Adrenal gland (tissue), 12 donors: ENCODE measurements around the gene NXPH1. TPM values are rescaled to one million over a fixed set of nuclear protein-coding genes. Genes with fewer than 3 reads are reported as not detected.

ENCODE experiments used
- DNase-seq, 7 donors: peaks; one replicate each; pipeline ENCODE4 v3.0.0-alpha.2; 2019 to 2020
- H3K27ac ChIP-seq, 5 donors: fragments of 200-600 bp; sonication (generic) in 4 of 5; 1 replicate in 3 of 5; 2 replicates in 2 of 5; pipeline versions ENCODE4 v1.5.1 to v1.8.0; 2016 to 2020; ENCODE audit warnings: mild to moderate bottlenecking in 1 of 5
- H3K27me3 ChIP-seq: fragments of 200-600 bp; 2 replicates; pipeline ENCODE4 v1.8.0; 2021
- H3K36me3 ChIP-seq, 2 donors: fragments of 200-600 bp; replicated peaks in 1 of 2; 1 replicate in 1 of 2; 2 replicates in 1 of 2; pipeline versions ENCODE4 v1.5.1 to v1.8.0; 2018 to 2022
- H3K4me1 ChIP-seq, 2 donors: fragments of 200-600 bp; replicated peaks in 1 of 2; 1 replicate in 1 of 2; 2 replicates in 1 of 2; pipeline versions ENCODE4 v1.5.1 to v1.8.0; 2018 to 2021
- H3K4me3 ChIP-seq, 4 donors: fragments of 200-600 bp; sonication (generic) in 3 of 4; one replicate each; pipeline ENCODE4 v1.5.1; 2016 to 2018
- H3K9me3 ChIP-seq, 3 donors: fragments of 200-600 bp; sonication (generic) in 1 of 3; replicated peaks in 1 of 3; 1 replicate in 2 of 3; 2 replicates in 1 of 3; pipeline versions ENCODE4 v1.5.1 to v1.8.0; 2016 to 2021
- CTCF ChIP-seq, 6 experiments: fragments of 450-650 bp in 4 of 6; fragments of 200-600 bp in 2 of 6; sonication (generic) in 1 of 6; IDR thresholded peaks; 1 replicate in 5 of 6; 2 replicates in 1 of 6; pipeline versions ENCODE4 v1.5.1 to v1.8.0; 2016 to 2021; ENCODE audit warnings: antibody characterized with exemption in 6 of 6, mild to moderate bottlenecking in 2 of 6, moderate library complexity in 1 of 6
- POLR2A ChIP-seq, 2 donors: fragments of 450-650 bp; IDR thresholded peaks; one replicate each; pipeline ENCODE4 v1.6.1; 2017; ENCODE audit warnings: antibody characterized with exemption in 2 of 2, mild to moderate bottlenecking in 2 of 2, moderate library complexity in 1 of 2
- WGBS, 4 donors: extraction: QIAGEN DNeasy Blood & Tissue Kit in 2 of 4; methylation state at CpG; one replicate each; pipeline versions ENCODE4 v1.1.5 to v1.1.7; 2013 to 2017; 5-methylcytosine and 5-hydroxymethylcytosine counted together
- intact Hi-C, 2 donors: fragments of 100-400 bp; cut with DNase I; formaldehyde crosslinking; loops; one replicate each; pipeline versions ENCODE4 v1.14.1 to v1.15.0; 2022 to 2023
- polyA plus RNA-seq, 3 donors: library from polyadenylated mRNA; stranded (reverse); fragments of 200-250 nt in 2 of 3; fragments of 350-450 nt in 1 of 3; fragmentation: Illumina TruSeq in 1 of 3; extraction: RNeasy Lipid Tissue Mini Kit (QIAGEN cat#74804) in 1 of 3; gene quantifications; one replicate each; pipeline ENCODE4 v1.2.3, GENCODE V29; 2013 to 2014
- total RNA-seq, 9 donors: library from RNA; depleted of rRNA in 4 of 9; stranded (reverse); fragments of >200 nt in 4 of 9; fragments of 120-200 nt in 1 of 9; fragmentation: NEBNext Ultra II Directional in 1 of 9; extraction: Animal tissue kit (Norgen Biotek cat#: 25700) in 1 of 9; gene quantifications; one replicate each; pipeline versions ENCODE4 v1.1.0 to v1.2.4, GENCODE V29; 2013 to 2023
- donor health status: healthy with polysubstance abuse.
- donor health status: Bipolar disorder and iron deficiency.
- donor health status: DM: yes; HTN: yes; CAD: no.
- donor health status: DM: no; HTN: no; CAD: no.
- donor health status: DM: no; HTN: no; CAD: no.
- donor health status: DM: yes; HTN: yes; CAD: no.

Gene NXPH1
- total and polyA plus RNA-seq, 12 donors, result 6.8 to 80.2 (median 40.7) TPM

GRCh38 chr7:8549046-8549445 is 115.6 kb downstream of the NXPH1 start:
- Histone ChIP-seq H3K27me3 (no peaks in the 10 kb centered on the region), H3K36me3 (no peaks in the 10 kb centered on the region), H3K4me1 (no peaks in the 10 kb centered on the region), H3K4me3 (no peak overlapping the region), H3K27ac (no peak overlapping the region), H3K9me3 (no peaks in the 10 kb centered on the region)
- TF ChIP-seq CTCF (IDR thresholded peaks at IDR 0.05) (no peak), POLR2A (IDR thresholded peaks at IDR 0.05) (no peak)
- intact Hi-C loops, result no loop called here
- DNase-seq, result no peak
- WGBS, 4 donors, result 75 to 82% (median 79%) methylated on average over 3 of the region's 3 CpGs

- Histone ChIP-seq H3K27me3 (no peaks in the 10 kb centered on the region), H3K4me3 (no peak overlapping the region), H3K4me1 (peaks cover 0 to 15% of the 10 kb centered on the region in 2 donors), H3K36me3 (no peaks in the 10 kb centered on the region), H3K27ac (no peak overlapping the region), H3K9me3 (no peaks in the 10 kb centered on the region)
- DNase-seq, result no peak
- 59 to 71% (median 67%) methylated on average over 2 of the region's 2 CpGs for WGBS, 4 donors
- intact Hi-C loops, result no loop called here
- no peak for TF ChIP-seq POLR2A (IDR thresholded peaks at IDR 0.05)
- no peak for TF ChIP-seq CTCF (IDR thresholded peaks at IDR 0.05)
Measured at GRCh38 chr7:8560501-8560900, 127.1 kb downstream of the NXPH1 start.

- Histone ChIP-seq H3K4me1 (peaks cover 0 to 15% of the 10 kb centered on the region in 2 donors), H3K36me3 (no peaks in the 10 kb centered on the region), H3K9me3 (no peaks in the 10 kb centered on the region), H3K4me3 (no peak overlapping the region), H3K27ac (no peak overlapping the region), H3K27me3 (no peaks in the 10 kb centered on the region)
- intact Hi-C loops, result no loop called here
- no peak for DNase-seq
- no peak for TF ChIP-seq POLR2A (IDR thresholded peaks at IDR 0.05)
- 55 to 63% (median 61%) methylated on average over 3 of the region's 3 CpGs for WGBS, 4 donors
Measured at GRCh38 chr7:8561449-8561848, 128.0 kb downstream of the NXPH1 start.

- TF ChIP-seq CTCF (IDR thresholded peaks at IDR 0.05), result no peak
- TF ChIP-seq POLR2A (IDR thresholded peaks at IDR 0.05), result no peak
- Histone ChIP-seq H3K27me3 (no peaks in the 10 kb centered on the region), H3K4me3 (no peak overlapping the region), H3K4me1 (peaks cover 0 to 15% of the 10 kb centered on the region in 2 donors), H3K36me3 (no peaks in the 10 kb centered on the region), H3K27ac (no peak overlapping the region), H3K9me3 (no peaks in the 10 kb centered on the region)
- DNase-seq, result no peak
- intact Hi-C loops, result no loop called here
- 86 to 89% (median 87%) methylated on average over 3 of the region's 3 CpGs for WGBS, 4 donors
Measured at GRCh38 chr7:8564281-8564680, 130.9 kb downstream of the NXPH1 start.

- Histone ChIP-seq H3K4me3 (no peak overlapping the region), H3K27ac (no peak overlapping the region), H3K9me3 (no peaks in the 10 kb centered on the region), H3K4me1 (peaks cover 0 to 15% of the 10 kb centered on the region in 2 donors), H3K36me3 (no peaks in the 10 kb centered on the region), H3K27me3 (no peaks in the 10 kb centered on the region)
- TF ChIP-seq CTCF (IDR thresholded peaks at IDR 0.05) (no peak), POLR2A (IDR thresholded peaks at IDR 0.05) (no peak)
- no peak for DNase-seq
- intact Hi-C loops, result no loop called here
- 55 to 77% (median 74%) methylated on average over 2 of the region's 2 CpGs for whole genome bisulfite sequencing, 4 donors
Measured at GRCh38 chr7:8566016-8566415, 132.6 kb downstream of the NXPH1 start.
